ENCODE measurements around the gene ETV2.
"Not testable (repeated sequence)": the region's sequence is repeated elsewhere in the genome, so short reads cannot be mapped to it uniquely, and the experiment has no call there.

The ETV2 gene

GRCh38 chr19:35641515-35642151 is at the start of gene ETV2:
Gene ETV2 (plus strand): TSS chr19:35641745. CDS start chr19:35642461, 716 bp downstream.
- no peak for DNase-seq (ENCODE audit: low spot score)

GRCh38 chr19:35592226-35592625 is 49.3 kb upstream of the ETV2 start:
- DNase-seq (ENCODE audit: low spot score) = peak; percentile 43

GRCh38 chr19:35595026-35595425 is 46.5 kb upstream of the ETV2 start:
- not testable (repeated sequence) for DNase-seq (ENCODE audit: low spot score)

GRCh38 chr19:35595928-35596327 is 45.6 kb upstream of the ETV2 start:
- no peak for DNase-seq (ENCODE audit: low spot score)

- DNase-seq (ENCODE audit: low spot score) = peak; percentile 27
Measured at GRCh38 chr19:35596366-35596999, 45.1 kb upstream of the ETV2 start.

- no peak for DNase-seq (ENCODE audit: low spot score)
Measured at GRCh38 chr19:35601971-35602370, 39.6 kb upstream of the ETV2 start.

GRCh38 chr19:35604436-35604835 is 37.1 kb upstream of the ETV2 start:
- DNase-seq (ENCODE audit: low spot score) = not testable (repeated sequence)

- not testable (repeated sequence) for DNase-seq (ENCODE audit: low spot score)
Measured at GRCh38 chr19:35607170-35607569, 34.4 kb upstream of the ETV2 start.

- DNase-seq (ENCODE audit: low spot score) = no peak
Measured at GRCh38 chr19:35607661-35608060, 33.9 kb upstream of the ETV2 start.

GRCh38 chr19:35608251-35608650 is 33.3 kb upstream of the ETV2 start:
- DNase-seq (ENCODE audit: low spot score) = no peak

- no peak for DNase-seq (ENCODE audit: low spot score)
Measured at GRCh38 chr19:35609851-35610353, 31.6 kb upstream of the ETV2 start.

GRCh38 chr19:35612224-35612558 is 29.4 kb upstream of the ETV2 start:
- no peak for DNase-seq (ENCODE audit: low spot score)

- peak; percentile 97 for DNase-seq (ENCODE audit: low spot score)
Measured at GRCh38 chr19:35612559-35613321, 28.8 kb upstream of the ETV2 start, which contains the start of gene HAUS5. Gene HAUS5 (plus strand): TSS chr19:35612735. CDS start chr19:35612795, 60 bp downstream.

GRCh38 chr19:35613574-35613973 is 28.0 kb upstream of the ETV2 start:
- DNase-seq (ENCODE audit: low spot score) = no peak

GRCh38 chr19:35615036-35615435 is 26.5 kb upstream of the ETV2 start:
- no peak for DNase-seq (ENCODE audit: low spot score)

- no peak for DNase-seq (ENCODE audit: low spot score)
Measured at GRCh38 chr19:35618857-35619256, 22.7 kb upstream of the ETV2 start.

- no peak for DNase-seq (ENCODE audit: low spot score)
Measured at GRCh38 chr19:35619290-35619923, 22.1 kb upstream of the ETV2 start.

GRCh38 chr19:35620001-35620400 is 21.5 kb upstream of the ETV2 start:
- no peak for DNase-seq (ENCODE audit: low spot score)

- no peak for DNase-seq (ENCODE audit: low spot score)
Measured at GRCh38 chr19:35621708-35622107, 19.8 kb upstream of the ETV2 start.

- no peak for DNase-seq (ENCODE audit: low spot score)
Measured at GRCh38 chr19:35622750-35623149, 18.8 kb upstream of the ETV2 start.

- DNase-seq (ENCODE audit: low spot score) = no peak
Measured at GRCh38 chr19:35623327-35624010, 18.1 kb upstream of the ETV2 start.

- no peak for DNase-seq (ENCODE audit: low spot score)
Measured at GRCh38 chr19:35628264-35628564, 13.3 kb upstream of the ETV2 start.

Measured in AG08396 (cell line).